ENCODE results near the gene PTGDR2. TPM values are rescaled to one million over a fixed set of nuclear protein-coding genes. Genes with fewer than 3 reads are reported as not detected.

The PTGDR2 gene
- total and polyA plus RNA-seq, 9 of the 15 experiments (the other 6 are each of a cell fraction or from before 2014, with no cell fraction given) = 0.51 to 2.6 (median 1.6) TPM

- TF ChIP-seq RBM25 (IDR thresholded peaks at IDR 0.05; ENCODE audit: low read depth, low read length, severe bottlenecking) = peak; percentile 68
- TF ChIP-seq POLR2G (IDR thresholded peaks at IDR 0.05; ENCODE audit: low read depth, low read length) = no peak
- no peak for TF ChIP-seq SAFB2 (IDR thresholded peaks at IDR 0.05; ENCODE audit: borderline replicate concordance, low read depth, low read length, severe bottlenecking)
- no peak for TF ChIP-seq TBP (optimal IDR thresholded peaks at IDR 0.05; ENCODE audit: low read depth, low read length)
- no peak for TF ChIP-seq KAT8 (IDR thresholded peaks at IDR 0.05; ENCODE audit: low read depth)
- TF ChIP-seq KDM1A (IDR thresholded peaks at IDR 0.05) = 0 out of 4 replicates have a peak, but pooled peaks of 1 of the 2 experiments have one; percentile 23
- no peak for TF ChIP-seq ZNF212 (CRISPR knock-in tag; IDR thresholded peaks at IDR 0.05)
- peak; percentile 65; the same call in 1 of the 2 replicates for TF ChIP-seq BCOR (IDR thresholded peaks at IDR 0.05)
- no peak for TF ChIP-seq NFIC (IDR thresholded peaks at IDR 0.05)
- TF ChIP-seq ZKSCAN1 (IDR thresholded peaks at IDR 0.05; ENCODE audit: low read depth, low read length) = no peak
- no peak for TF ChIP-seq ZNF655 (CRISPR knock-in tag; IDR thresholded peaks at IDR 0.05)
- no peak for TF ChIP-seq KDM2B (CRISPR knock-in tag; IDR thresholded peaks at IDR 0.05)
- TF ChIP-seq ADNP (tag; IDR thresholded peaks at IDR 0.05) = 0 out of 2 replicates have a peak, but pooled peaks have one; percentile 50
- no peak for TF ChIP-seq SP1 (CRISPR knock-in tag; IDR thresholded peaks at IDR 0.05)
- no peak for TF ChIP-seq GATA2 (CRISPR knock-in tag; IDR thresholded peaks at IDR 0.05)
Observed at GRCh38 chr11:60803273-60803936, 52.3 kb downstream of the PTGDR2 start (continued).

Measured in K562 (cell line).